ENCODE measurements around the gene CRLF1. TPM values are rescaled to one million over a fixed set of nuclear protein-coding genes. Genes with fewer than 3 reads are reported as not detected.
A peak's percentile ranks its signal among the peaks of the same experiment; 100 is the strongest.

Gene CRLF1
- total and polyA plus RNA-seq, 10 of the 15 experiments (the other 5 are each of a cell fraction or from before 2014, with no cell fraction given): 0.10 to 1.2 (median 0.49) TPM; not detected in 4

DNA sequence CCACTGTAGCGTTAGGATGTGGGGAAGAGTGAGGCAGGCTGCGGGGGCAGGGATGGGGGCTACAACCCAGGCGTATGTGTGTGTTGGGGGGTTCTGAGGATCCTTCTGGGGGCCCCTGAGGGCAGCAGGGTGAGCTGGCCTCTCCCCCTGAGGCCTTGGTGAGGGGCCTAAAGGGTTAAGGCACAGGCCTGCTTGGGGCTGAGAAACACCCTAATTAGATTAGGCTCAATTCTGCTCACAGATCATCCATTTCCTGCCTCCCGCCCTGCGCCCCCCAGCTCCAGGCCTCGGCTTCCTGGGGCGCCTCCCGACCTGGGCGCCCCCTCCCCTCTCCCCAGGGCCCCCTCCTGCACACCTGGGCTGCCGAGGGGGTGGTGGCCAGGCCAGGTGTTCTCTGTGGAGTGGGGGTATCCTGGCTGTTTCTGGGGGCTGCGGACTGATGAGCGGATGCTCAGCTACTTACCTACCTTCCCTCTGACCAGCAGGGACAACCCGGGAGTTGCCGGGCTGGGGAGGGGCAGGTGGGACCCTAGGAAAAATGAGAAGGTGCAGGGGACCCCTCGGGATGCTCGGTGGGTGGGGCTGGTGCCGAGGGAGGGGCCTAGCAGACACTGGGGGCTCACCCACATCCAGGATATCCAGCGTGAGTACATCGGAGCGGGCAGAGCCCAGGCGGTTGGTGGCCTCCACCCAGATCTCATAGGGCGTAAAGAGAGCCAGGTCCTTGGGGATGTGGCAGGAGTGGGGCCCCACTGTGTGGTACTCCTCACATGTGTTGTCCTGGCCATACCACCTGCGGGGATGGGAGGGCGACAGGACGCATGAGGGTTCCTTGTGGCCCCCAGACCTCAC lies 8.6 kb downstream of the CRLF1 start:
- CTCF ChIA-PET: interaction anchor here (1.3 kb wide), 1 partner anchor 17 kb away, joined by 3 read pairs; no protein-coding TSS in a partner anchor
- peaks cover 2 to 5% of the 10 kb centered on the region in 2 experiments; a peak in 2 of 4 replicates for H3K27me3 ChIP-seq (replicated peaks in 1 of 2; ENCODE audit: control insufficient read depth in 2 of 2, insufficient read depth in 2 of 2, low read length in 1 of 2)
- H2AFZ ChIP-seq (ENCODE audit: control insufficient read depth, low read depth, low read length): no peak overlapping the region
- no peak for ATAC-seq
- FAIRE-seq: no peak
- H3K4me3 ChIP-seq: no peak overlapping the region
- intact Hi-C loops (cut with micrococcal nuclease; ENCODE audit: unreplicated experiment): no loop called here
- H3K9ac ChIP-seq (ENCODE audit: control insufficient read depth, insufficient read depth, low read length): no peak overlapping the region
- no peak for TF ChIP-seq CBX3 (IDR thresholded peaks at IDR 0.05; ENCODE audit: borderline replicate concordance, low read depth)
- no peak for TF ChIP-seq TCF7 (IDR thresholded peaks at IDR 0.05; ENCODE audit: borderline replicate concordance)
- no peak for TF ChIP-seq RBBP5 (conservative IDR thresholded peaks at IDR 0.05)
- TF ChIP-seq BMI1 (IDR thresholded peaks at IDR 0.05; ENCODE audit: borderline replicate concordance): no peak
- TF ChIP-seq BHLHE40 (IDR thresholded peaks at IDR 0.05; ENCODE audit: borderline replicate concordance in 1 of 2, low read depth in 2 of 2, low read length in 1 of 2): no peak
- no peak for DNase-seq (ENCODE audit: low read depth, low spot score)
- H3K4me1 ChIP-seq (ENCODE audit: control insufficient read depth, insufficient read depth, low read length): peaks cover 9% of the 10 kb centered on the region
- H3K4me2 ChIP-seq (ENCODE audit: control insufficient read depth, insufficient read depth): no peak overlapping the region
- RAD21 ChIA-PET (ENCODE audit: unreplicated experiment): no interaction called here
- SMC1A ChIA-PET (ENCODE audit: uncharacterized antibody, unreplicated experiment): no interaction called here
- no peaks in the 10 kb centered on the region for H3K36me3 ChIP-seq (ENCODE audit: control insufficient read depth in 2 of 2, insufficient read depth in 2 of 2, low read length in 1 of 2)
- H3K27ac ChIP-seq (ENCODE audit: control insufficient read depth, insufficient read depth): no peak overlapping the region
- BruUV-seq (replicated peaks): no TSS peak
- POLR2A ChIA-PET: interaction anchor here (0.5 kb wide), 1 partner anchor 59 kb away, joined by 3 read pairs; no protein-coding TSS in a partner anchor
- in situ Hi-C loops (cut with MboI): no loop called here
- no peaks in the 10 kb centered on the region for H3K79me2 ChIP-seq (ENCODE audit: control insufficient read depth, insufficient read depth, low read length)
- no peaks in the 10 kb centered on the region for H3K9me3 ChIP-seq (replicated peaks; ENCODE audit: control insufficient read depth, insufficient read depth, low read length)
- 33% methylated on average over 24 of the region's 25 CpGs for WGBS (ENCODE audit: insufficient coverage, insufficient replicate concordance, low lambda C conversion rate, missing lambda C conversion rate)
- H4K20me1 ChIP-seq (ENCODE audit: control insufficient read depth, insufficient read depth): no peaks in the 10 kb centered on the region; the same call in 1 of the 2 replicates

DNA sequence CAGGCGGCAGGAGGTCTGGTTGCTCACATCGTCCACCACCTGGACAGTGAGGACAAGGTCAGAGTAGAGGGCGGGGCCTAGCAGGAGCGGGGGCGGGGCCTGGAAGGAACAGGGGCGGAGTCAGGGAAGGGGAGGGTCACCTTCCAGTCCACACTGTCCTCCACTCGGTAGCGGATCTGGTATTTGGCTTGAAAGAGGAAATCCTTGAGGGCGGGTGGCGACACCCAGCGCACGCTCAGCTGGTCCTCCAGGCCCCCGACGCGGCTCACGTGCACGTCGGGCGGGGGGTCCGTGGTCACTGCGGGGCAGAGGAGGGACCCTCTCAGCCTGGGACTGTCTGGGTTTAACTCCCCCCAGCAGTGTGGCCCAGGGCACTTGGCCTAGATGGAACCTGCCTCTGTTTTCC lies 9.8 kb downstream of the CRLF1 start:
- 0 out of 3 replicates have a peak, but pooled peaks have one; percentile 29 for ATAC-seq
- intact Hi-C loops (cut with micrococcal nuclease; ENCODE audit: unreplicated experiment) (no loop called here), in situ Hi-C loops (cut with MboI) (no loop called here)
- ChIA-PET CTCF (no interaction called here), POLR2A (no interaction called here), RAD21 (ENCODE audit: unreplicated experiment) (no interaction called here), SMC1A (ENCODE audit: uncharacterized antibody, unreplicated experiment) (no interaction called here)
- TF ChIP-seq TBL1XR1 (IDR thresholded peaks at IDR 0.05; ENCODE audit: low read depth, low read length): no peak
- peak in 1 of 2 experiments; percentile 44; a peak in 2 of 4 replicates for TF ChIP-seq BHLHE40 (IDR thresholded peaks at IDR 0.05; ENCODE audit: borderline replicate concordance in 1 of 2, low read depth in 2 of 2, low read length in 1 of 2)
- Histone ChIP-seq H3K4me1 (ENCODE audit: control insufficient read depth, insufficient read depth, low read length) (peaks cover 9% of the 10 kb centered on the region), H3K27ac (ENCODE audit: control insufficient read depth, insufficient read depth) (no peak overlapping the region), H3K79me2 (ENCODE audit: control insufficient read depth, insufficient read depth, low read length) (no peaks in the 10 kb centered on the region), H3K4me3 (no peak overlapping the region), H3K4me2 (ENCODE audit: control insufficient read depth, insufficient read depth) (no peak overlapping the region), H3K9me3 (replicated peaks; ENCODE audit: control insufficient read depth, insufficient read depth, low read length) (no peaks in the 10 kb centered on the region), H3K27me3 (replicated peaks in 1 of 2; ENCODE audit: control insufficient read depth in 2 of 2, insufficient read depth in 2 of 2, low read length in 1 of 2) (peaks cover 2% of the 10 kb centered on the region in 2 experiments; a peak in 1 of 4 replicates), H4K20me1 (ENCODE audit: control insufficient read depth, insufficient read depth) (no peaks in the 10 kb centered on the region; the same call in 1 of the 2 replicates), H2AFZ (ENCODE audit: control insufficient read depth, low read depth, low read length) (no peak overlapping the region), H3K36me3 (ENCODE audit: control insufficient read depth in 2 of 2, insufficient read depth in 2 of 2, low read length in 1 of 2) (no peaks in the 10 kb centered on the region), H3K9ac (ENCODE audit: control insufficient read depth, insufficient read depth, low read length) (no peak overlapping the region)
- DNase-seq (ENCODE audit: low read depth, low spot score): no peak
- no TSS peak for BruUV-seq (replicated peaks)
- FAIRE-seq: no peak
- WGBS (ENCODE audit: insufficient coverage, insufficient replicate concordance, low lambda C conversion rate, missing lambda C conversion rate): 38% methylated on average over 20 of the region's 21 CpGs
